Neural cell (in vitro differentiated cells): Measurements from ENCODE around the gene RAB5B. TPM values are rescaled to one million over a fixed set of nuclear protein-coding genes. Genes with fewer than 3 reads are reported as not detected.

ENCODE experiments used
- H2AFZ ChIP-seq: fragments of 200-600, 300-800 bp; sonication (generic), shearing (Covaris generic); 2 replicates; pipeline ENCODE4 v1.6.0; 2014; ENCODE audit warnings: low read depth, mild to moderate bottlenecking, antibody characterized with exemption, low read length, moderate library complexity
- H3F3A ChIP-seq: fragments of 200-600 bp; shearing (Covaris generic); 2 replicates; pipeline ENCODE4 v1.6.1; 2016; ENCODE audit warnings: mild to moderate bottlenecking, moderate library complexity, mixed read lengths, antibody characterized with exemption, low read length; ENCODE audit not compliant: insufficient read depth, poor library complexity, severe bottlenecking
- H3K27ac ChIP-seq: fragments of 200-600, 300-800 bp; sonication (generic), shearing (Covaris generic); 2 replicates; pipeline ENCODE4 v1.5.1; 2014; ENCODE audit warnings: mild to moderate bottlenecking, low read length, moderate library complexity
- H3K27me3 ChIP-seq: fragments of 300-800, 200-600 bp; sonication (generic), shearing (Covaris generic); 2 replicates; pipeline ENCODE4 v1.6.0; 2014; ENCODE audit warnings: mild to moderate bottlenecking, low read depth, low read length, moderate library complexity; ENCODE audit not compliant: insufficient read depth
- H3K36me3 ChIP-seq: fragments of 300-800, 200-600 bp; sonication (generic), shearing (Covaris generic); 2 replicates; pipeline ENCODE4 v1.5.1; 2014; ENCODE audit warnings: mild to moderate bottlenecking, antibody characterized with exemption, low read length, moderate library complexity; ENCODE audit not compliant: insufficient read depth
- H3K4me2 ChIP-seq: fragments of 300-800, 200-600 bp; sonication (generic), shearing (Covaris generic); 2 replicates; pipeline ENCODE4 v1.6.0; 2014; ENCODE audit warnings: mild to moderate bottlenecking, low read length
- H3K4me3 ChIP-seq: fragments of 300-800, 200-600 bp; sonication (generic), shearing (Covaris generic); 2 replicates; pipeline ENCODE4 v1.5.1; 2014; ENCODE audit warnings: mild to moderate bottlenecking, low read length, moderate library complexity
- H3K79me2 ChIP-seq: fragments of 200-600 bp; shearing (Covaris generic); replicated peaks from 2 replicates; pipeline ENCODE4 v1.6.0; 2014; ENCODE audit warnings: mild to moderate bottlenecking, low read length, moderate library complexity; ENCODE audit not compliant: insufficient read depth
- H3K9ac ChIP-seq: fragments of 300-800, 200-600 bp; sonication (generic), shearing (Covaris generic); 2 replicates; pipeline ENCODE4 v1.6.1; 2016; ENCODE audit warnings: mild to moderate bottlenecking, low read length, mixed read lengths
- H3K9me2 ChIP-seq: fragments of 200-600 bp; shearing (Covaris generic); 2 replicates; pipeline ENCODE4 v1.6.1; 2016; ENCODE audit warnings: mild to moderate bottlenecking, low read length, mixed read lengths; ENCODE audit not compliant: insufficient read depth
- H3K9me3 ChIP-seq: fragments of 200-600, 300-800 bp; sonication (generic), shearing (Covaris generic); 2 replicates; pipeline ENCODE4 v1.6.1; 2016; ENCODE audit warnings: mild to moderate bottlenecking, mixed run types, low read length, moderate library complexity, mixed read lengths
- H4K20me1 ChIP-seq: fragments of 200-600 bp; shearing (Covaris generic); 2 replicates; pipeline ENCODE4 v1.6.1; 2016; ENCODE audit warnings: mild to moderate bottlenecking, mixed run types; ENCODE audit not compliant: insufficient read depth
- SMC3 ChIP-seq: fragments of 450-650 bp; conservative IDR thresholded peaks from 2 replicates; pipeline ENCODE4 v1.6.1; 2014; ENCODE audit warnings: antibody characterized with exemption, mild to moderate bottlenecking, moderate library complexity; ENCODE audit not compliant: poor library complexity
- polyA plus RNA-seq: library from polyadenylated mRNA; depleted of rRNA; stranded (reverse); fragments of >200 nt; gene quantifications from 2 replicates; pipeline ENCODE4 v1.2.3, GENCODE V29; 2014
- TF ChIP-seq, protein P1 (sequence below): fragments of 450-650 bp; IDR thresholded peaks from 2 replicates; pipeline ENCODE4 v1.5.1; 2014; ENCODE audit warnings: antibody characterized with exemption, mild to moderate bottlenecking, moderate library complexity; ENCODE audit not compliant: poor library complexity, severe bottlenecking

Gene RAB5B
- polyA plus RNA-seq, 1 donor from 2014 or later, result 39.6 TPM

- Histone ChIP-seq H3K9me2 (no peaks in the 10 kb centered on the region), H3K4me2 (peak overlapping the region; percentile 79), H3F3A (no peaks in the 10 kb centered on the region), H3K9ac (peak overlapping the region; percentile 94), H4K20me1 (no peaks in the 10 kb centered on the region), H3K27ac (peak overlapping the region; percentile 98), H2AFZ (no peak overlapping the region), H3K27me3 (no peaks in the 10 kb centered on the region), H3K36me3 (no peaks in the 10 kb centered on the region), H3K4me3 (peak overlapping the region; percentile 77), H3K9me3 (no peaks in the 10 kb centered on the region), H3K79me2 (peaks cover 21% of the 10 kb centered on the region)
- TF ChIP-seq, protein P1, sequence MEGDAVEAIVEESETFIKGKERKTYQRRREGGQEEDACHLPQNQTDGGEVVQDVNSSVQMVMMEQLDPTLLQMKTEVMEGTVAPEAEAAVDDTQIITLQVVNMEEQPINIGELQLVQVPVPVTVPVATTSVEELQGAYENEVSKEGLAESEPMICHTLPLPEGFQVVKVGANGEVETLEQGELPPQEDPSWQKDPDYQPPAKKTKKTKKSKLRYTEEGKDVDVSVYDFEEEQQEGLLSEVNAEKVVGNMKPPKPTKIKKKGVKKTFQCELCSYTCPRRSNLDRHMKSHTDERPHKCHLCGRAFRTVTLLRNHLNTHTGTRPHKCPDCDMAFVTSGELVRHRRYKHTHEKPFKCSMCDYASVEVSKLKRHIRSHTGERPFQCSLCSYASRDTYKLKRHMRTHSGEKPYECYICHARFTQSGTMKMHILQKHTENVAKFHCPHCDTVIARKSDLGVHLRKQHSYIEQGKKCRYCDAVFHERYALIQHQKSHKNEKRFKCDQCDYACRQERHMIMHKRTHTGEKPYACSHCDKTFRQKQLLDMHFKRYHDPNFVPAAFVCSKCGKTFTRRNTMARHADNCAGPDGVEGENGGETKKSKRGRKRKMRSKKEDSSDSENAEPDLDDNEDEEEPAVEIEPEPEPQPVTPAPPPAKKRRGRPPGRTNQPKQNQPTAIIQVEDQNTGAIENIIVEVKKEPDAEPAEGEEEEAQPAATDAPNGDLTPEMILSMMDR, result no peak
- no peak for TF ChIP-seq SMC3
Measured at GRCh38 chr12:56042843-56043242, 69.0 kb downstream of the RAB5B start.

Other genes with a start within 250 kb of the RAB5B start
- 217 and 246 TPM in 2 replicates for gene CD63, start 245.1 kb upstream of the RAB5B start, polyA plus RNA-seq
- gene GDF11, start 231.0 kb upstream of the RAB5B start, polyA plus RNA-seq, result 14.7 and 16.0 TPM in 2 replicates
- 245 and 332 TPM in 2 replicates for gene SARNP, start 156.4 kb upstream of the RAB5B start, polyA plus RNA-seq
- gene ORMDL2, start 156.0 kb upstream of the RAB5B start, polyA plus RNA-seq, result 6.1 and 11.5 TPM in 2 replicates
- 45.0 and 46.4 TPM in 2 replicates for gene DNAJC14, start 144.5 kb upstream of the RAB5B start, polyA plus RNA-seq
- not detected in 2 replicates for gene MMP19, start 131.1 kb upstream of the RAB5B start, polyA plus RNA-seq
- gene PYM1, start 46.2 kb upstream of the RAB5B start, polyA plus RNA-seq, result 45.7 and 49.3 TPM in 2 replicates
- 1.1 and 1.2 TPM in 2 replicates for gene DGKA, start 42.9 kb upstream of the RAB5B start, polyA plus RNA-seq
- not detected in 2 replicates for gene PMEL, start 8.0 kb upstream of the RAB5B start, polyA plus RNA-seq
- 2.3 and 2.6 TPM in 2 replicates for gene CDK2, start 7.2 kb upstream of the RAB5B start, polyA plus RNA-seq
- gene SUOX, start 23.2 kb downstream of the RAB5B start, polyA plus RNA-seq, result 13.1 and 20.4 TPM in 2 replicates
- 4.8 and 5.0 TPM in 2 replicates for gene IKZF4, start 47.0 kb downstream of the RAB5B start, polyA plus RNA-seq
- gene RPS26, start 67.8 kb downstream of the RAB5B start, polyA plus RNA-seq, result 598 and 686 TPM in 2 replicates
- 0.58 and 0.78 TPM in 2 replicates for gene ERBB3, start 106.1 kb downstream of the RAB5B start, polyA plus RNA-seq
- 109 and 115 TPM in 2 replicates for gene PA2G4, start 130.5 kb downstream of the RAB5B start, polyA plus RNA-seq
- gene RPL41, start 142.6 kb downstream of the RAB5B start, polyA plus RNA-seq, result 1,970 and 2,186 TPM in 2 replicates
- 6.7 and 11.3 TPM in 2 replicates for gene ZC3H10, start 144.2 kb downstream of the RAB5B start, polyA plus RNA-seq
- gene ESYT1, start 154.2 kb downstream of the RAB5B start, polyA plus RNA-seq, result 19.6 and 25.1 TPM in 2 replicates
- gene MYL6B, start 178.5 kb downstream of the RAB5B start, polyA plus RNA-seq, result 369 and 376 TPM in 2 replicates
- gene MYL6, start 184.3 kb downstream of the RAB5B start, polyA plus RNA-seq, result 2,918 and 3,234 TPM in 2 replicates
- gene SMARCC2, start 215.4 kb downstream of the RAB5B start, polyA plus RNA-seq, result 85.6 and 93.2 TPM in 2 replicates
- gene RNF41, start 247.8 kb downstream of the RAB5B start, polyA plus RNA-seq, result 87.9 and 108 TPM in 2 replicates